GM19455 (cell line): ENCODE data around the gene GRAP2.

Source experiments
- ATAC-seq: cut with Tn5 transposase; IDR thresholded peaks from one replicate; pipeline ENCODE4 v1.9.1; 2021; ENCODE audit not compliant: unreplicated experiment

GRAP2 gene

DNA sequence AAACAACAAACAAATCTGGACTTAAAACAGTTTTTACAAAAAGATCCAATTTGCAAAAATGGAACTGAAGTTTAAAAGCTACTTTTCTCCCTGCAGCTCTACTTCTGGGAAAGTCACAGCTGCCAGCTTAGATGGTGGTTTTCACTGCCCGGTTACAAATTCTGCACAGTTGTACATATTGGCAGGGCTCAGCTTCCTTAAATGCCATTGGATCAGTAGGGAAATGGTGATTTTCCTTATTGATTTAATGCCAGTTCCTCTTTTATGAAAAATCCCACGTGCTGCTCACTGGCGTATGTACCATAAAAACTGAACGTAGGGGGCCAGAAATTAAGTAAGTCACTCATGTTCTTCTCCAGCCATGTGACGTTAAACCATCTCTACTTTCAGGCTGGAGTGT lies 22.8 kb downstream of the GRAP2 start:
- ATAC-seq: no peak

DNA sequence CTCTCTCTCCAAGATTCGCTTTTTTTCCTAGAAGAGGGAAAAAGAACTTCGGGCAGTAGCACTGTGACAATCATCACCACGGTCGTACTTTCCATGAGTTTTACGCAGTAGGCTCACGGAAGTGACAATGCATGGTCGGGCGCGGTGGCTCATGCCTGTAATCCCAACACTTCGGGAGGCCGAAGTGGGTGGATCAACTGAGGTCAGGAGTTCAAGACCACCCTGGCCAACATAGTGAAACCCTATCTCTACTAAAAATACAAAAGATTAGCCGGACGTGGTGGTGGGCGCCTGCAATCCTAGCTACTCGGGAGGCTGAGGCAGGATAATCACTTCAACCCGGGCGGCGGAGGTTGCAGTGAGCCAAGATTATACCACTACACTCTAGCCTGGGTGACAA lies 23.4 kb downstream of the GRAP2 start:
- ATAC-seq: no peak

DNA sequence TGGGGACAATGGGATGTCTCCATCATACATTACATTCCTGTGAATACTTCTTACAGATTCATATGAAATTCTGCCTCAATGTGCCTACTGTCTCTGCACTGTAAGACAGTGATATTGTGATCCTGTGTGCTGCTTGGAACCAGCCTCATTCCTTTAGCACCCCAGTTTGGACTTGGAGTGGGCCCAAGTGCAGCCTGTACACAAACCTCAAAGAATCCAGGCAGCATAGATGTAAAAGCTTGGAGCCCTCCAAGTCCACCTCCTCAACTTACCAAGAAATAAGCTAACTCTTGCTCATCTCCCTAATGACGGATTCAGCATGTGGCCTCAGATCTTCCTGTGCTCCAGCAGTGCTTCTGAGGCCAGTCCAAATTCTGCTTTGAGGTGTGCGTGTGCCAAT lies 24.4 kb downstream of the GRAP2 start:
- ATAC-seq: no peak

DNA sequence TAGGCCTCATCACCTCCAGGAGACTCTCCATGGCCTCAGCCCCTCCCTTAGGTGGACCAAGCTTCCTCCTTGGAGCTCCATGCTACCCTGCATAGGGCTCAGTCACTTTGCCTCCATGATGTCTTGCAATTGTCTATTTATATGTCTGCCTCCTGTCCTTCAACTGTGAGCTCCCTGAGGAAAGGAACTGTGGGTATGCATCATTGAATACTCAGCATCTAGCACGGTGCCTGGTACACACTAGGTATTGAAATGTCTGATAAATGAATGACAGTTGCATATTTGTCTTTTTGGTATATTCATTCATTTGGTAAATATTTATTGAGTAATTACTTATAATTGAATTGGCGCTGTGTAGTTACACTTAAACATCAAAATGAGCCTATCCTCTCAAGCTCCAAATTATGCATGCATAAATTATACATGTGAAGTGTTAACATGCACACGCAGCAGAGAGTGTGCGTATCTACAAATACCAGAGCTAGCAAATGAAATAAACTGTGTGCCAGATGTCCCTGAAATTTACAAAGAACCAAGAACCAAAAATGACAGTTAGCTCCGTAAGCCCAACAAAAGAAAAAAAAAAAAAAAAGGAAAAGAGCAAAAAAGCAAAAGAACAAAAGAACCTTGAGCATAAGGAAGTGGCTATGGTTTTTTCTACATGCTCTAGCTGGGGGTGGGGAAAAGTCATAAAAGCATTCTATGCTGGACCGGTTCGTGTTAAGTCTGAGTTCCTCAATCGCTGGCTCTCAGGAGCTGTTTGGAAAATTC lies 25.2 kb downstream of the GRAP2 start:
- ATAC-seq: no peak

DNA sequence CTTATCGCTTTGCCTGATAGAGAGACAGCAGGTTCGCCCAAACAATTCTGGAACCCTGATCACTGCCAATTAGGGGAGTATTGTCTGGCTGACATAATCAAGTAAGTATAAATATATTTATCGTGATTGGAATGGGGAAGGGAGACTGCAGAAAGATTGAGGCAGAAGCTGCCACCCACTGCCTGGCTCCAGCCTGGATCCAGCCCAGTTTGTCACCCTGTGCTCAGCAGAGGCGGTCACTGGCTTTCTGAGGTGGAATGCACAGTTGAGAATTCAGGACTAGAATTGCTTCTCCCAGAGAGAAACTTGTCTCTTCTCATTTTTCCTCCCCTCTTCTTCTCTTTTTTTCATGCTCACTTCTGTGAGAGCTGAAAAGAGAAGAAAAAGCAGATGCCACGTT lies 25.9 kb downstream of the GRAP2 start:
- ATAC-seq: no peak

DNA sequence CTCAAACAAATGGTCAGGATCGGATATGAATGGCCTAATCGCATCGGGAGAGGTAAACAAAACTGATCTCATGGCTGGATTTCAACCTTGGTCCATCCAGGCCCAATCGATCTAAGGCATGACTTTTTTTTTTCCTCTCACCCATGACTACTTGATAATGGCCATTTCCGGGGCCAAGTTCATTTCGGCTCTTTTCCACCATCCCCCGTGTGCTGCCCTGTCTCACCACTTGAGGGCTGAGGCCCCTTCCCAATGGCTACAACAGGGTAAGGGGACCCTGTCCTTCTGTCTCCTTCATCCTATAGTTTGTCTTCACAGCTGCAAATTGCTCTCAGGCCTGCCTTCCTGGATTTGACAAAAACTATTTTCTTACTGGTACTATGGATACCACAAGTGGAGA lies 26.7 kb downstream of the GRAP2 start:
- no peak for ATAC-seq

DNA sequence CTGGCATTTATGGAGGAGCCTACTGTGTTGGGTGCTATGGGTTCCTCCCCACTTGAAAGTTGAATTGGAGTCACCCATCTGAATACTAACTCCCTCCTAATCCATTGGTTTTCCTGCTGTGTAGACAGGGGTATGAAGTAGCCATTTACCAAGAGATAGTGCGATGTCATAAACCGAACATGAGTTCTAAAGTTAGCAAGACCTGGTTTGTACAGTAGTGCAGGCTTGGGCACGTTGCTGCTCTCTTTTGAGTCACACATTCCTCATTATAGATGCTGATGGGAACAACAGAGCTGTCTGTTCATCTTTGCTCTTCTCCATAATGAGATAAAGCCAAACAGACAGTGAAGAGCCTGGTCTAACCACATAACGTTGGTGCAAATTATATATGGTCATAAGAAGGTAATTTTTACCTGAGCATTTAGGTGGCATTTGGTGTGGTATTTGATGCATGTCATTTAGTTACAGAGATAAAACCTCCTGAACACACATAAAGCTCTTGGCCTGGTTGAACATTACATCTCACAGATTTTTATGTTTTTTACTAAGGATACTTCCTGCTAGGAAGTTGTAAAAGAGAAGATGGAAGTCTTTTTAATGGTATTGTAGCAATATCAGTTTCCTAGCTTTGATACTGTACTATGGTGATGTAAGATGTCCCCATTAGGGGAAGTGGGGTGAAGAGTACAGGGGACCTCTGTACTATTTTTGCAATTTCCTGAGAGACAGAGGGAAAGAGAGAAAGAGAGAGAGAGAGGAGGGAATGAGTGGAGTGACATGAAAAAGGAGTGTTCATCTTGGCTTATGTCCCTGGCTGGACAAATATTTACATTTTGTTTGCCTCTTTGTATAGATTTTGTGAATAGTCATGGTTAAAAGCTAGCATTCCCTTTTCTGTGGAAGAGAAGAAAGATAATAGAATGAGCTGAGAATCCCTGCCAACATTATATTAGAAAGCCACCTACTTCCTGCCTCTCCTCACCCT lies 27.9 kb downstream of the GRAP2 start:
- ATAC-seq: no peak

DNA sequence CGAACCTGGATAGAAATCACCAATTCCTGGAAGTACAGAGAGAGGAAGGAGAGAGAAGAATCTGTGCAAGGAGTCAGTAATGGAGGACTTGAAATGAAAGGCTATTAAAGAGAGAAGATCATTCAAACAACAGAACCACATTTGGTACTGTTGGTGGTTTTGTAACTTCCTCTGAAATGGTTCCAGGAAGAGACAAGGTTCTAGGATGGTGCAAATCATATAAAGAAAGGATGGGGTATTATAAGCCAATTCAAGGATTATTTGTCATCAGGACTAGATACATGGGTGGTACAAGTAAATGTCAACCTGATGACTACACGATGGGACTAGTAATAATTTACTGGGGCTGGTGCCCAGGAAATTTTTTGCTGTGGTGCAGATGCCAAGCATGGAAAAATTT lies 30.4 kb downstream of the GRAP2 start:
- no peak for ATAC-seq

DNA sequence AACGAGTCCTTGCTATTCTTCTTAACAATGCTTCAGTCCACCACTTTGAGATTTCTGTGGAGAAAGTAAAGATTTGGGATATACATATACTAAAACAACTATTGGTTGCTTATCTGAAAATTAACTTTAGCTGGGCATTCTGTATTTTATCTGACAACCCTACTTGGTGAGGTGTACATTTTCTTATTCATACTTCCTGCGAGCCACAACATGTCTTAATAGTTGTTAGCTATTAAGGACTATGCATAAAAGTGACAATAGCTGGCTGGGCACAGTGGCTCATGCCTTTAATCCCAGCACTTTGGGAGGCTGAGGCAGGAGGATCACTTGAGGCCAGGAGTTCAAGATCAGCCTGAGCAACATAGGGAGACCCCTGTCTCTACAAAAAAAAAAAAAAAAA lies 31.3 kb downstream of the GRAP2 start:
- no peak for ATAC-seq

DNA sequence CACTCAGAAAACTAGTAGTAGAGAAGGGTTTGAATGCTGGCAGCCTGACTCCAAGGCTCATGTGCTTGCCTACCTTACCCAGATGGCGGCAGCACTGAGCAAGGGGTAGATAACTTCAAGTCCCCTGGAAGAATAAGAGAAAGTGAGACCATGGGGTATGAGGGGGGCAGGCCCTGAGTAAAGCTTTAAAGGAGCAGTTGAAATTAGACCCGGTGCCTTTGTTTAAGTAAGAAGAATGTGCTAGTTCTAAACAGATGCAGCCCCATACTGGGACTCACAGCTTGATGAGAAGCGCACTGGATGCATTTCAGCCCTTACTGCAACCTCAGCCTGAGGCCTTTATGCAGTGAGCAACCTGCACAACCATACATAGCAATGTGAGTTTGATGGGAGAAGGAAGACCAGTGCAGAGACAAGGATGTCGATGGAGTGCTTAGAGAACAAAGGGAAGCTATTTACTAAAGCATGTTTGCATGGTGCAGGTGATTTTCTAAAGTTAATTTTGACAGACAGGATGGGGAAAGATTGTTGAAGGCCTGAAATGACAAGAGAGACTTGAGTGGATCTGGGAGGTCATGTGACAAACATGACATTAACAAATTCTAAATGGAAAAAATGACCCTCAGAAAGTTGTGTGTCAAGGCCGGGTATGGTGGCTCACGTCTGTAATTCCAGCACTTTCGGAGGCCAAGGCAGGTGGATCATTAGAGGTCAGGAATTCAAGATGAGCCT lies 32.2 kb downstream of the GRAP2 start:
- no peak for ATAC-seq

DNA sequence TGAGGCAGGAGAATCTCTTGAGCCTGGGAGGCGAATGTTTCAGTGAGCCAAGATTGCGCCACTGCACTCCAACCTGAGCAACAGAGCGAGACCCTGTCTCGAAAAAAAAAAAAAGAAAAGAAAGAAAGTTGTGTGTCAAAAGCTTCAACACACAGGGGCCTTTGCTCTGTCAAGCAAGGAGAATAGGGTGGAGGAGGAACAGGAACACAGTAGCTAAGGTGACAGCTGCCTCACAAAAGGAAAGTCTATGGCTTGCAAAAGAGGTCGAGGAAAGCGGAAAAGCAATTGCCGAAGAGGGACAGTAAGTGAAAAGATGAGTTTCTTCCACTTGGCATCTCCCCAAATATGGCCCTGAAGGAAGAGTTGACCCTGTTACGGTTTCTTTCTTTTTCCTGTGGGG lies 32.9 kb downstream of the GRAP2 start:
- no peak for ATAC-seq

DNA sequence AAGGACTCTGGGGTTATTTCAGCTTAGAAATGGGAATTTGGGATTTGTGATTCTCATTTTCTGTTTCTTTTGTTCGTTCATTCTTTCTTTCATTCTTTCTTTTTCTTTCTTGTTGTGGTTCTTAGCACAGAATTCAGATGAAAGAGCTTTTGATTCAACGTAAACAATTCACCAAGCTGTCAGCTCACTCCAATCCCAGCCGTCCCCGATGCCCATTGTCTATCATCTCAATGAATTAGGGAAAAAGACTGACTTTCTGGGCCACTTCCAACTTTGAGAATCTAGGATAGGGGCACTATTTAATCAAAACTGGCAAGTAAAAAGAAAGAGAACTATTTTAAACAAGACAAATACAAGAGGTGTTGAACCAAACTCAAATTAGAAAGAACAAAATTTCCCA lies 34.2 kb downstream of the GRAP2 start:
- ATAC-seq: no peak

DNA sequence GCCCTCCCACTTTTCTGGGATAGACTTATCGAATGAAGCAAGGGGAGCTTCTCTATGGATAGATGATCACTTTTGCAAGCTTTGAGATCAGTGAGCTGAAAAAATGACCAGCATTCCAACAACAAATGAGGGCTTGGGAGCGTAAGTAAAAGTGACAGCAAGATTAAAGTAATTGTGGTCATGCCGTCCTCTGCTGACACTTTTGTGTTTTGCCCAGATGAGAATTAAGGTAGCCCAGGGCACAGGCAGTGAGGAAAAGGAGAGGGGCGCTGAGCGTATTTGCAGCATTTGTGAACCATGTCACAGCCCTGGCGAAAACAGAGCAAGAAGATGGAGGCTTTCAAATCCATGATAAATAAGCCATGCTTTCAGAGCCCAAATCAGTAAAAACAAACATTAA lies 34.7 kb downstream of the GRAP2 start:
- no peak for ATAC-seq

DNA sequence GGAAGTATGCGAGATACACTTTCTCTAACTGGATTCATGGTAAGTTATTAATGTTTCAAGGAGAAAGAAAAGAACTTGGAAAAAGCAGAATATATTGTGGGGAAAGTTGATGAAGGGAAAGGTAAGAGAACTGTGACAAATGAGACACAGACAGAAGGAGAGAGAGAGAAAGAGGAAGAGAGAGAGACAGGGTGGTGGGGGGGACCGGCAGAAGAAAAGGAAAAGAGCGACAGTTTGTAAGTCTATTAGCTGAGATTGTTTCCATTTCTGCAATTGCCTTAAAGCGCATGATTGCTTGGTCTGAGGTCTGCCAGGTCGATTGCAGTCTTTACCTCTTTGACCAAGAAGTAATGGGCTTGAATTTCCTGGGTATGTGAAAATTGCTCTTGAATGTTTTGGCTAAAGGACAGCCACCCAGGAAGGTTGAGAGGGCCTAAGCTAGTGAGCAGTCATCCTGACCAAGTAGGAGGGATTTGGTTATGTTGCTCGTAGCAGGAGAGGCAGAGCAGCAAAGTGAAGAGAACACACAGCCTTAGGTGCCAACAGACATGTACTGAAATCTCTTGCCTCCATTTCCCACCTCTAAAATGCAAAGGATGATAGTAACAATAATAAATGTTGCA lies 35.8 kb downstream of the GRAP2 start:
- ATAC-seq: no peak

DNA sequence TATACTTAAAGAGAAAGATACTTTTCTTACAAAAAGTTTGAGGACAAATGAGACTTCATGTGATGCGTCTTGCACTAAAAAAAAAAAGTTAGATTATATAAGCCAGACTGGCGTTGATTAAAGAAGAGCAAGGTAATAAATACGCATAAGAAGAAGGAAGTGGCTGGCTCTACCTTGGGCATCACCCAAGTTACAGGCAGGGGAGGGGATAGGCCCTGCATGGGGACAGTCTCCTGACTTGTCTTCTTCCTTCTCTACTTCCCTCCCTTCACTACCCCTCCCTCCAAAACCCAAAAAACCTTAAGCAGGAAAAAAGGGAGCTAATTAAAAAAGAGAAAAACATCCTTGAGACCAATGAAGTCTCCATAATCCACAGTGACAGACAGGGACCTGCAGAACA lies 37.0 kb downstream of the GRAP2 start:
- ATAC-seq: no peak

DNA sequence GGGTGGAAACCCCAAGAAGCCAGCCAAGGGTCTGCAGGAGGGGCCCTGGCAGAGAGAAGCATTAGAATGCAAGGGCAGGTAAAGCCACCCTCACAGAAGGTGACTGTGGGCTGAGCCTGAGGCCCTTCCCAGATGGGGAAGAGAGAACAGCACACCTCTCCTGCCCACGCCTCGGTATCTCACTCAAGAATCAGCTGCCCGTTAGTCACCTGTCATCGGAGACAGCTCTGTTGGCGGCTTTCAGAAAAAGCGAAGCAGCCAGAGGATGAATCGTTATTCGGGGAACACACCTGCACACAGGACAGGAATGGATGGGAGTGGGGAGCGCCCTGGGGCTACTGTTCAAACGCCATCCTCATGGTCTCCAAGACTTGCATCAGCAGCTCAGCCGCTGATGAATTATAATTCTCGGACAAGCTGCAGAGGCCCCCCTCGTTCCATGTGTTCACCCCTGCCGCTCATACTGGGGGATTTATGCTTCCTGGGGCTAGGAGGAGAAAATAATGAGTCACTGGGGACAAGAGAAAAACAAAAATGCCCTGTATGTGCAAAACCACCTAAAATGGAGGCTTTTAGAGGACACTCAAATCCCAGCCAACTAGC lies 37.7 kb downstream of the GRAP2 start:
- ATAC-seq: no peak

DNA sequence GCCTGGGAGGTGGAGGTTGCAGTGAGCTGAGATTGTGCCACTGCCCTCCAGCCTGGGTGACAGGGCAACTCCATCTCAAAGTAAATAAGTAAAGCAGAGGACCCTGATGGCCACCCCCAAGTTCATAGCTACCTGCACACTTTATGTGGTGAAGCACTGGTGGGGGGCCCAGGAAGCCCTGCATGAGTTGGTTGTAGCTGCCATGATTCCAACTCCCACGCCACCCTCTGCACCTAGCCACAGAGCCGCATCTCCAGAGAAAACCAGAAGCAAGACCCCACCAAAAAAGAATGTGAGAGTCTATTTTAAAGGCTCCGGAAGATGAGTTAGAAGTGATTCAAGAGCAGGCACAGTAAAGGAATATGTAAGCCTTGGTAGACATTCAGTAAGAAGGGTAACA lies 38.9 kb downstream of the GRAP2 start:
- ATAC-seq: no peak

DNA sequence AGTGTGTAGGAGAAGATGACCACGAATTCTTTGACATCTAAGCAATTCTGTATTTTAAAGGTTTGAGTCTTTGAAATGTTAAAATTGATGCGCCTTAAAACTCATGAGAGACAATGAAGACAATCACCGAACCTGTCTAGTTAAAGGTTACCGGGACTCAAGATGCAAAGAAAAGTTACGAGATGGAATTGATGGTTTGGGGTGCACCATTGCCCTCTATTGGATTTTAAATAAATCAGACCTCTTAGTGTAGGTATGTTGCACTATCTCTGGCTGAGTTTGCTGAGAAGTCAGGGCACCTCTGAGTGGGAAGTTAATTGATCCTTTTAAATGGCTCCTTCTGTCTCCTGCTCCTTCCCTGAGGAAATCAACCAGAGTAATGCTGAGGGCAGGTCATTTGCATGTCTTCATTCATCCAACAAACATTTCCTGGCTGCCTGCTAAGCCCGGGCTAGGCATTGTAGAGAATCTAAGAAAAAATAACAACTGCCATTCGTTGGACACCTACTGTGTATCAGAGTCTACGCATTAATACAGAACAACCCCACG lies 39.9 kb downstream of the GRAP2 start:
- ATAC-seq: no peak

DNA sequence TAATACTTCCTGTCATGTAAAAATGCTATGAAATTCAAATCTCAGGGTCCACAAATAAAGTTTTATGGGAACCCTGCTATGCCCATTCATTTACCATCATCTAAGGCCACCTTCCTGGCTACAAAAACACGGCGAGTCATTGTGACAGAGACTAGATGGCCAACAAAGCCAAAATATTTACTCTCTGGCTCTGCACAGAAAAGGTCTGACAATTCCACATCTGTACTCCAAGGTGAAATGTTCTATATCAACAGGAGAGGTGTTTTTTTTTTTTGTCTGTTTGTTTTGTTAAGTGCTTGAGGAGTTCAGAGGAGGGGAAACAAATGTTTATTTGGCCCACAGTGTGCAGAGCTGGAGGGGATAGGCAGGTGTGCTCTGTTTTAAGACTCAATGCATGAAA lies 40.7 kb downstream of the GRAP2 start:
- no peak for ATAC-seq

DNA sequence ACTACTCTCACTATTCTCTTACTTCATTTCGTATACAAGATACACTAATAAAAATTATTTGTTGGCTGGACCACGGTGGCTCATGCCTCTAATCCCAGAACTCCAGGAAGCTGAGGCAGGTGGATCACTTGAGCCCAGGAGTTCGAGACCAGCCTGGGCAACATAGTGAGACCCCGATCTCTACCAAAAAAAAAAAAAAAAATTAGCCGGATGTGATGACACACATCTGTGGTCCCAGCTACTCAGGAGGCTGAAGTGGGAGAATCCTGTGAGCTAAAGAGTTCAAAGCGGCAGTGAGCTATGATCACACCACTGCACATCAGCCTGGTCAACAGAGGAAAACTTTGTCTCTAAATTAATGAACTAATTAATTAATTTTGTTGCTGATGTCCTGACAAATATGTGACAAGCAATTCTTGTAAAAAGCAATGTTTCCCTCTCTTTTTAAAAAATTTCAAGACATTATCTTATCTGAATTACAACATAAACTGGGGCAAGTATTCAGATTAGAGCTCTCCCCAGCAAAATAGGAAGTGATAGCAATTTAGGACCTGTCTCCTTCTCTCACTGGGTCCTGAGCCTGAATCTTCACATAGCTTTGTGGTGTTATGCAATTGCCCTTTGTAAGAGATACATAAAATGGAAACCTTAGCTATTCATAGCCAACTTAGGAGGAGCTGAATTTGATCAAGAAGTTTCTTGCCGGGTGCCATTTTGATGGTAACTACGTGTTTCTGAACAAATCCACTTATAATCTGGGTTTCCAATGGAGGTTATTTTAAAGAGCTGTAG lies 41.8 kb downstream of the GRAP2 start:
- ATAC-seq: no peak
